IPS DF 4.7 (cell line): ENCODE data around the gene XCR1.
"Not testable (repeated sequence)": the region's sequence is repeated elsewhere in the genome, so short reads cannot be mapped to it uniquely, and the experiment has no call there.

ENCODE experiments used
- DNase-seq: peaks from one replicate; pipeline ENCODE4 v3.0.0-alpha.2; 2013; ENCODE audit warnings: low spot score; ENCODE audit errors: extremely low read depth

The XCR1 gene

GRCh38 chr3:46027021-46027705 is at the start of gene XCR1:
XCR1 (minus strand) TSS chr3:46027483; CDS start chr3:46021947, 5,536 bp downstream.
- no peak for DNase-seq

DNA sequence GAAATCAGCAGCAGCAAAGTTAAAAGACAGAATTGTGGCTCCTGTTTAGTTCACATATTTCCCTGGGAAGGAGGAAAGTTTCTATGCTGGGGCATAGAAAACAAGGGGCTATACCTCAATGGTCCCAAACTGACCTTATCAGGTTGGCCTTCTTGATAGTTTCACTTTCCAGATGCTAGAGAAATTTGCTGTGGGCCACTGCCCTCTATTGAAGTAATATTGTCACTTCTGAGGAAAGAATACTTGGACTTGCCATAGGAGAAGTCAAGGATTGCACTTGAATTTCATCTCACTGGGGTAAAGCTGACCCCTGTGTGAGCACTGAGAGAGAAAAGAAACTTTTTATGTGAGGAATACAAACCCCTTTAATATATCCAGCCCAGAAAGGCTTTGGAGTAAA is 49.3 kb upstream of the XCR1 start:
- DNase-seq = no peak

DNA sequence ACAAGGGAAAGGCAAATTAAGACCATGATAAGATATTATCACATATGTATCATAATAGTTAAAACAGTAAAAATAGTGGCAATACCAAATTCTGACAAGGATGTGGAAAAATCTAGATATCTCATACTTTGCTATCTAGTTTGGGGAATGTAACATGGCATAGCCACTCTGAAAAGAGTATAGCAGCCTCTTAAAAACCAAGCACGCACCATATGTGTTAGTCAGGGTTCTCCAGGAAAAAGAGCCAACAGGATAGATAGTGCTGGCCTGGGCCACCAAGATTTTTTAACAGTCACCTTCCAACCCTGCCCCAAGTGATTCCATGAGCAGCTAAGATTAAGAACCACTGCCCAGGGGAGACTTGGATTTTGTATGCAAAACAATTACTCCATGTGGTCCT is 48.5 kb upstream of the XCR1 start:
- no peak for DNase-seq

GRCh38 chr3:46071222-46071858 is 44.1 kb upstream of the XCR1 start:
- DNase-seq = no peak

DNA sequence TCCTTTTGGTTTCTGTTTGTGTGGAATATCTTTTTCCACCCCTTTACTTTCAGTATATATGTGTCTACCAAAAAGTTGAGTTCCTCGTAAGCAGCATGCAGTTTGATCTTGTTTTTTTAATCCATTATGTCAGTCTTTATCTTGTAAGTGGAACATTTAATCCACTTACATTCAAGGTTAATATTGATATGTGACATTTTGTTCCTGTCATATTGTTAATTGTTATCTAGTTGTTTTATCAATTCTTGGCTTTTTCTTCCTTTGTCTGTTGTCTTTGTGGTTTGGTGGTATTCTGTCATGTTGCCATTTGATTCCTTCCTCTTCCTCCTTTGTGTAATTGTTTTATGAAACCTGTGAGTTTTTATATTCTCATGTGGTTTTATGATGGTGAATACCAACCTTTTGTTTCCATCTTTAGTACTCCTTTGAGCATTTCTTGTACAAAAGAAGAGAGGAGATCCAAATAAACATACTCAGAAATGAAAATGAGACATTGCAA is 43.4 kb upstream of the XCR1 start:
- DNase-seq = no peak

DNA sequence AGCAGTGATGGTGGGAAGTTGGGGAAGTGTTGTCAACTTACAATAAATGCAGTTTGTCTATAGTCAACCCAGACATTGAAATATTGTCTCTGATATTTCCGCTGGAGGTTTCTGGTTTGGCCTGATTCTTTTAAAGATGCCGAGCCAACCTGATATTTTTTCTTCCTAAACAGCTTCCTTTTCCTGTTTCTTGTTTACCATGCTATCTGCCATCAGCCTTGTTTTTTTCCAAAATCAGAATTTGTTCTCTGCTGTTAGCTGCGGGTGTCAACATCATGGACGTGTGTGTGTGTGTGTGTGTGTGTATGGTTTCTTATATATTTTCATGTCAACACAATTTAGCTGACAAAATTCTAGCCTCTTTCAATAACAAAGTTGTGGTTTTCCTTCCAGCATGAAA is 41.2 kb upstream of the XCR1 start:
- DNase-seq = no peak

DNA sequence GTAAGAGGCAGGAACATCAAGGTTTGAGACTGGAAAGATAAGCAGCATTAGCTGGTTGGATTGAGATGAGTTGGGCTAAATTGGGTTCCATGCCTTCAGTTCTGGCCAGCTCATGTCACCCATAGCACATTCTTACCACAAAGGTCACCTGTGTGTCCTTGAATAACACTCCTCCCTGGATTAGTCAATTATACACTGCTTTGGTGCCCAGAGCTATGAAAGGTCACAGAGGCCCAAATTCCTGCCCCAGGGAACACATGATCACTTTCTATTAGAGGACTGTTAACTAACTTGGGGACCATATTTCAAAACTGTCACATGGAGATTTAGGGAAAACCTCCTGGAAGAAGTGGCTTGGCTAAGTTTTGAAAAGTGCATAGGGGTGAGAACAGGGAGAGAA is 40.1 kb upstream of the XCR1 start:
- DNase-seq = no peak

GRCh38 chr3:46065750-46066256 is 38.5 kb upstream of the XCR1 start:
- no peak for DNase-seq

GRCh38 chr3:46065294-46065705 is 38.0 kb upstream of the XCR1 start:
- no peak for DNase-seq

DNA sequence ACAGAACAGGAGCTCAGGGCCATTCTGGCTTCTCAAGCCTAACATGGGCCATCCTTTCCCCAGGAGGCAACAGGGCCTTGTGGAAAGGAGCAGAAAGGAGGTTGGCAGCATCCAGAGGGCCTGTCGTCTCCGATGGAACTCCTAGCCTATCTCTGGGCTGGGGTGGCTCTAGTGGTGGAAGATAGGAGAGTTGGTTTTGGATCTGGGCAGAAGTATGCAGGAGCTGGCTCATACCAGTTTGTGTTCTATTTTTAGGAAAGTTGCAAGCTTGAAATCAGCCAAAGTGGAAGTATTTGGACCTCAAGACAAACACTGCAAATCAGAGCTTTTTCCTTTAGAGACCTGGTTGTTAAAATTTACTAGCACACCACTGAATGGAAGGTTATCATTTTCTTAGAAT is 35.4 kb upstream of the XCR1 start:
- no peak for DNase-seq

- DNase-seq = no peak
These were observed 34.6 kb upstream of the XCR1 start for GRCh38 chr3:46061887-46062286.

- no peak for DNase-seq
These were observed 33.9 kb upstream of the XCR1 start for GRCh38 chr3:46061108-46061720.

- DNase-seq = no peak
These were observed 33.3 kb upstream of the XCR1 start for GRCh38 chr3:46060551-46060950.

DNA sequence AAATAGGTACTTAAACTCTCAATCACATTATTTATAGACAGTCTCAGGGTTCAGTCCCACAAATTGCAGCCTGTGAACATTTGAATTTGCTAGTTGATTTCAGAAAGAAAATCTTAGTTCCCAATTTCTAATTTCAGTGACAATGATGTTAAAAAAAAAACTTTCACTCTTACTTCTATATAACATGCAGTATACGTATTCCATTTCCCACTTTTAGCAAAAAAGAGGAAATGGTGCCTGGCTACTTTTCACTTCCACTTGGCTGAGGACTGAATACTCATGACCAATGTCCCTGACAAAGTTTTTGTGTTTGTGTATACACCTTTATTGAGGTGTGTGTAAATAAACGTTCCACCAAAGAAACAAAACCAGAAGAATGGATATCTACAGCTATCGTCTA is 32.1 kb upstream of the XCR1 start:
- no peak for DNase-seq

GRCh38 chr3:46058981-46059380 is 31.7 kb upstream of the XCR1 start:
- no peak for DNase-seq

DNA sequence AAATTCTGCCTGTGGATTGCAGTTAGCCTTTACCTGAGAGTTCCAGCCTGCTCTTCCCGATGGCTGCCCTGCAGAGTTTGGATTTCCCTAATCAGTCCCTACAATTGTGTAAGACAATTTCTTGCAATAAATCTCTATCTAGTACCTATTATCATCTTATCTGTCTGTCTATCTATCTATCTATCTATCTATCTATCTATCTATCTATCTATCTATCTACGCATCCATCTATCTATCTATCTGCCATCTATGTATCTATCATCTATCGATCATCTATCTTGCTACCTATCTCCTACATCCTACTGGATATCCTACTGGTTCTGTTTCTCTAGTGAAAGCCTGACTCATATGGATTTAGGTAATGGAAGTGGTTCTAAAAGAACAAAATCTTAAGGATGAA is 30.4 kb upstream of the XCR1 start:
- no peak for DNase-seq

DNA sequence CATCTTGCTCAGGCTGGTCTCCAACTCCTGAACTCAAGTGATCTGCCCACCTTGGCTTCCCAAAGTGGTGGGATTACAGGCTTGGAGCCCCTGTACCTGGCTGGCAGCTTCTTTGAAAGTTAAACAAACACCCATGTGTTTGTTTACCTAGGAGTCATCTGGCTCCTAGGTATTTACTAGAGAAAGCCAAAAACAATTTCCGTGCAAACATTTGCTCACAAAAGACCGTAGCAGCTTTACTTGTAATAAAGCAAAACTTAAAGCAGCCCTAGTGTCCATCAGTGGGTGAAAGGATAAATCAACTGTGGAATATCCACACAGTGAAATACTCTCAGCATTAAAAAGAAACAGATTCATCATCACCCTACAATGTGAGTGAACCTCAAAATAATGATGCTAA is 29.4 kb upstream of the XCR1 start:
- no peak for DNase-seq

GRCh38 chr3:46053761-46054515 is 26.7 kb upstream of the XCR1 start:
- not testable (repeated sequence) for DNase-seq

DNA sequence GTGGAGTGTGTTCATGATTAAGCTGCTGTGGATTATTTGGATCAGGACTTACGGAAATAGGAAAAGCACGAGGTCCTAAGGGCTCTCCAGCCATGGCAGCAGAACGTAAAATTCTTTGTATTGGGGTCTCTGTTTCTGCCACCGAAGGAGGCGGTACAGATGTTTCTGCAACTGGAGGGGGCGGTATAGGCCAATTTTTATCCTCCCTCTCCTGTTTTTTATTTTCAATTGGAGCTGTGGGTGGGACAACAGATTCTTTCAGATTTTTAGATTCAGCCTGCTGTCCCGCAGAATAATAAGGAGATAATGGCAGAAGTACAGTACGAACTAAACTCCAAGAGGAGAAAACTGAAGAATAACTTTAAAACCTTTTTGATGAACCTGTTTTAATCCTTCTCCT is 26.0 kb upstream of the XCR1 start:
- not testable (repeated sequence) for DNase-seq

- no peak for DNase-seq
These were observed 25.2 kb upstream of the XCR1 start for GRCh38 chr3:46052531-46052930.

DNA sequence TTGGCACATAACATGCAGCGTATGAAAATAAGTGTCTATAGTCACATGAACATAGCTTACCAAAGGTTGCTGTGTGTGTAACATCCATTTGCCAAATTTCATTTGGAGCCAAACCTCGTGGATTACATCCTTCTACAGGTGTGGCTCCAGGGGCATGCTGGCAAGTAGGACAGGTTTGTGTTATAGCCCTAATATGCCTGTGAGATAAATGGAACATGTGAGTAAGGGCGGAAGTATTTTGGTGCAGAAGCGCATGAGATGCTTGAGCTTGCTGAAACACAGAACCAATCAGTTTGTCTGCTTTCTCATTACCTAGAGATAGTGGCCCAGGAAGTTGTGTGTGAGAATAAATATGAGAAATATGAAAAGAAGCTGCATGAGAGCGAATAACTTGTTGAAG is 21.8 kb upstream of the XCR1 start:
- no peak for DNase-seq

DNA sequence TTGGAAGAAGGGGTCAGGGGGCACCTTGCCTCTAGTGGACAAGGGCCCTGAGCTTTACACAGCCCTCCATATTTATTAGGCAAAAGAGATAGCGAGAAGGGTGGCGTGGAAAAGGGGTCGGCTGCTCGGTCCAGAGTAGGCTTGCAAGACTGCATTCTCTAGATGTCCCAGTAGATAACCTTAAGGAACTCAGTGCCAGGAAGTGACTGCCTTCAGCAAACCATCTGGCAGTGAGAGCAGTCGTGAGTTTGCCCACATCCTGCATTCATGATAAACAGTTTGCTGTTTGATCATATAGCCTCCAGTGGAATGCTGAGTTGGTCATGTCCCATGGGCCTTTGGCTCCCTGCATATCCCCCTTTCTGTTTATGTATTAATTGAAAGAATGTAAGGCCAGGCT is 18.9 kb upstream of the XCR1 start:
- not testable (repeated sequence) for DNase-seq
